BLaER1 (cell line): ENCODE measurements around the gene SVOPL.

ENCODE experiments used
- H3K27ac ChIP-seq: shearing (Covaris generic); formaldehyde crosslinking; 2 replicates; pipeline ENCODE4 v1.8.1; 2022
- H3K27me3 ChIP-seq: shearing (Covaris generic); formaldehyde crosslinking; 2 replicates; pipeline ENCODE4 v1.8.1; 2022
- H3K36me3 ChIP-seq: shearing (Covaris generic); formaldehyde crosslinking; 2 replicates; pipeline ENCODE4 v1.8.1; 2022
- H3K4me1 ChIP-seq: shearing (Covaris generic); formaldehyde crosslinking; 2 replicates; pipeline ENCODE4 v1.8.1; 2022
- H3K4me2 ChIP-seq: shearing (Covaris generic); formaldehyde crosslinking; 2 replicates; pipeline ENCODE4 v1.8.1; 2022
- H3K4me3 ChIP-seq: shearing (Covaris generic); formaldehyde crosslinking; 2 replicates; pipeline ENCODE4 v1.8.1; 2022
- H3K9ac ChIP-seq: shearing (Covaris generic); formaldehyde crosslinking; 2 replicates; pipeline ENCODE4 v1.8.1; 2022
- H3K9me3 ChIP-seq: shearing (Covaris generic); formaldehyde crosslinking; 2 replicates; pipeline ENCODE4 v1.8.1; 2022
- H4K20me1 ChIP-seq: shearing (Covaris generic); formaldehyde crosslinking; 2 replicates; pipeline ENCODE4 v1.8.1; 2022
- Cebpa-rat ChIP-seq: shearing (Covaris generic); IDR thresholded peaks from 2 replicates; pipeline ENCODE4 v1.8.1; 2022

The SVOPL gene

DNA sequence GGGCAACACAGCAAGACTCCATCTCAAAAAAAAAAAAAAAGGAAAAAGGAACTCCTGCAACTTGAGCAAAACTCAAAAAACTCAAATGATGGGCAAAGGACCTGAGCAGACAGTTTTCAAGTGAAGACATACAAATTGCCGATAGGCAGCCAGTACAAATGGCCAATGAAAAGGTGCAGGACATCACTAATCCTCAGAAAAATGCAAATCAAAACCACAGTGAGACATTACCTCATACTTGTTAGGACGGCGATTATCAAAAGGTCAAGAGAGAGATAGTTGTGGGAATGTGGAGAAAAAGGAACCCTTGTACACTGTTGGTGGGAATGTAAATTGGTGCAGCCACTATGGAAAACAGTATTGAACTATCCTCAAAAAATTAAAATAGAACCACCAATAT, 16.8 kb downstream of the SVOPL start:
- Histone ChIP-seq H3K9me3 (no peaks in the 10 kb centered on the region; the same call in 1 of the 2 replicates), H3K4me3 (no peak overlapping the region), H3K4me1 (no peaks in the 10 kb centered on the region), H4K20me1 (no peaks in the 10 kb centered on the region), H3K27me3 (no peaks in the 10 kb centered on the region), H3K27ac (no peak overlapping the region), H3K36me3 (no peaks in the 10 kb centered on the region), H3K9ac (no peak overlapping the region), H3K4me2 (no peak overlapping the region)
- no peak for TF ChIP-seq Cebpa-rat

GRCh38 chr7:138679793-138680192, 21.4 kb downstream of the SVOPL start:
- no peak for TF ChIP-seq Cebpa-rat
- no peak overlapping the region for H3K4me3 ChIP-seq
- H3K36me3 ChIP-seq, result no peaks in the 10 kb centered on the region
- no peaks in the 10 kb centered on the region for H3K4me1 ChIP-seq
- H3K27me3 ChIP-seq, result no peaks in the 10 kb centered on the region
- H3K4me2 ChIP-seq, result no peak overlapping the region
- no peaks in the 10 kb centered on the region for H3K9me3 ChIP-seq
- no peak overlapping the region for H3K27ac ChIP-seq
- no peaks in the 10 kb centered on the region for H4K20me1 ChIP-seq
- no peak overlapping the region for H3K9ac ChIP-seq

GRCh38 chr7:138670594-138670993, 30.6 kb downstream of the SVOPL start:
- Histone ChIP-seq H4K20me1 (no peaks in the 10 kb centered on the region), H3K4me2 (no peak overlapping the region), H3K36me3 (no peaks in the 10 kb centered on the region), H3K27me3 (no peaks in the 10 kb centered on the region), H3K9me3 (no peaks in the 10 kb centered on the region), H3K4me1 (no peaks in the 10 kb centered on the region), H3K27ac (no peak overlapping the region), H3K9ac (no peak overlapping the region), H3K4me3 (no peak overlapping the region)
- TF ChIP-seq Cebpa-rat, result no peak

DNA sequence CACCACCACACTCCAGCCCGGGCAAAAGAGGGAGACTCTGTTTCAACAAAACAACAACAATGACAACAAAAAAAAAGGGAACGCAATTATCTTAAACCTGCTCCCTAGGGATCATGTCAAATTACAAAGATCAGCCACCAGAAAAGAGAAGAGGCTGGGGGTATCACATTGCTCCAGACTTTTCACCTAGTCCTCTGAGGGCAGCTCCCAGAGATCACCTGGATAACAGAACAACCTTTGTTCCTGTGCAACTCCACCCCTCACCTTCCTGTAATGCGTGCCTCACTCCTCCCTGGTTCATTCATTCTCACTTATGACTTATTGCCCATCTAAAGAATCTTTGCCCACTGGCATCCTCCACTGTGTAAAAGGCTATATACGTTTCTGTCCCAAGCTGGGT, 31.8 kb downstream of the SVOPL start:
- Histone ChIP-seq H4K20me1 (no peaks in the 10 kb centered on the region), H3K9me3 (0 out of 2 replicates have a peak, but pooled peaks cover 2% of the 10 kb centered on the region), H3K4me2 (no peak overlapping the region), H3K4me1 (no peaks in the 10 kb centered on the region), H3K27me3 (no peaks in the 10 kb centered on the region), H3K9ac (no peak overlapping the region), H3K27ac (no peak overlapping the region), H3K4me3 (no peak overlapping the region), H3K36me3 (no peaks in the 10 kb centered on the region)
- TF ChIP-seq Cebpa-rat, result no peak

- TF ChIP-seq Cebpa-rat, result no peak
- H3K4me3 ChIP-seq, result no peak overlapping the region
- H3K9me3 ChIP-seq, result 0 out of 2 replicates have a peak, but pooled peaks cover 4% of the 10 kb centered on the region
- H3K27ac ChIP-seq, result no peak overlapping the region
- H3K4me2 ChIP-seq, result no peak overlapping the region
- H3K36me3 ChIP-seq, result no peaks in the 10 kb centered on the region
- H3K9ac ChIP-seq, result no peak overlapping the region
- no peaks in the 10 kb centered on the region for H4K20me1 ChIP-seq
- H3K27me3 ChIP-seq, result no peaks in the 10 kb centered on the region
- no peaks in the 10 kb centered on the region for H3K4me1 ChIP-seq
Observed at GRCh38 chr7:138668946-138669345, 32.2 kb downstream of the SVOPL start.

GRCh38 chr7:138668229-138668596, 32.9 kb downstream of the SVOPL start:
- H3K36me3 ChIP-seq, result no peaks in the 10 kb centered on the region
- no peaks in the 10 kb centered on the region for H4K20me1 ChIP-seq
- H3K27ac ChIP-seq, result no peak overlapping the region
- H3K4me3 ChIP-seq, result no peak overlapping the region
- no peak overlapping the region for H3K9ac ChIP-seq
- no peak for TF ChIP-seq Cebpa-rat
- no peak overlapping the region for H3K4me2 ChIP-seq
- H3K27me3 ChIP-seq, result no peaks in the 10 kb centered on the region
- peaks cover 5% of the 10 kb centered on the region; the same call in 1 of the 2 replicates for H3K4me1 ChIP-seq
- 0 out of 2 replicates have a peak, but pooled peaks cover 4% of the 10 kb centered on the region for H3K9me3 ChIP-seq

DNA sequence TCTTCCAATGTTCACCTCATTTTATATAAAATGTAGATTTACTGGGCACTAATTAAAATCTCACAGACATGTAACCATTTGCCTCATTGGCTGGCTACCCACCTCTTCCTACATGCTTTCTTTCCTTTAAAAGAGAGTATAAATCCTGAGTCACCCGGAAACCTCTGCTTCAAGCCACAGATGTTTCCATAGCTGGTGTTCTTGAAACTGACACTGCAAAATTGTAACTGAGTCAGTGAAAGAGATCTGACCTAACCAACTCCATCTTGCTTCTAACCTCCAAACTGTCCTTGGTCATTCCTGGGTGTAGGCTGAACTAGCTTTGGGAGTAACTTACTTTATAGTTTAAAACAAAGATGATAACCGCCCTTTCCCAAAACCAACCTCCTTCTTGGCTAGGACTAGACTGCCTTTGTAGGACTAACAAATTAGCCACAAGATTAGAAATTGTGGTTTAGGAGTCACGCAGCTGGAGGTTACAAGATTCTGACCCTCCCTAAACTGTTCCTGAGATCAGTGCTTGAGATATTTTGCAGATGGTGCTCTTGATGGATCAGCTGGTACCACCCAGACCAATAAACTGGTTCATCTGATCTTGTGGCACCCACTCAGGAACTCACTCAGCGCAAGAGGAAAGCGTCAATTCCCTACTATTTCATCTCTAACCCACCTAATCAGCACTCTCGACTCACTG, 33.5 kb downstream of the SVOPL start:
- H3K27me3 ChIP-seq, result no peaks in the 10 kb centered on the region
- no peaks in the 10 kb centered on the region for H3K36me3 ChIP-seq
- peaks cover 5% of the 10 kb centered on the region; the same call in 1 of the 2 replicates for H3K4me1 ChIP-seq
- H3K4me2 ChIP-seq, result no peak overlapping the region
- H3K27ac ChIP-seq, result no peak overlapping the region
- H3K9ac ChIP-seq, result no peak overlapping the region
- H3K9me3 ChIP-seq, result 0 out of 2 replicates have a peak, but pooled peaks cover 4% of the 10 kb centered on the region
- H3K4me3 ChIP-seq, result no peak overlapping the region
- no peak for TF ChIP-seq Cebpa-rat
- H4K20me1 ChIP-seq, result no peaks in the 10 kb centered on the region

DNA sequence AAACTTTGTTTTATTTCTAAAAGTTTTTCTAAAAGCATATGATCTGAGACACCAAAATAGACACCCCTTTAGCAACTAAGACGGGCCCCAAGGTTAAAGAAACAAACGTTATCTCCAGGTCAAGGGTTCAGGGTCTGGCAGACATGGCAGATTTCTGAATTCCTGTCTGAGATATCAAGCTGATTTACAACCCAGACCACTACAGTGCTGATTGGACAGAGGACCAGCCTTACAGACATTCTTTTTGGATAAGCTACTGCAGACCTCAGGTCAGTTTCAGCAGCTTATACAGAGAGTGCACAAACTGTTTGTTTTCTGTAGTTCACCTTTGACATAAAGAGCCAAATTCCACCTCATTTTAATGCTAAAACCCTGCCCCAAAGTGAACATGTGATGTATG, 34.8 kb downstream of the SVOPL start:
- Histone ChIP-seq H3K4me1 (peaks cover 5% of the 10 kb centered on the region; the same call in 1 of the 2 replicates), H3K27me3 (no peaks in the 10 kb centered on the region)

GRCh38 chr7:138665669-138666140, 35.5 kb downstream of the SVOPL start:
- Histone ChIP-seq H3K4me2 (no peak overlapping the region), H3K9ac (no peak overlapping the region), H3K27me3 (no peaks in the 10 kb centered on the region), H3K4me3 (no peak overlapping the region), H3K27ac (no peak overlapping the region), H3K36me3 (no peaks in the 10 kb centered on the region), H3K4me1 (peaks cover 5% of the 10 kb centered on the region; the same call in 1 of the 2 replicates), H4K20me1 (no peaks in the 10 kb centered on the region), H3K9me3 (0 out of 2 replicates have a peak, but pooled peaks cover 4% of the 10 kb centered on the region)
- no peak for TF ChIP-seq Cebpa-rat

More for the DNA sequence above, 34.8 kb downstream of the SVOPL start:
- Histone ChIP-seq H3K36me3 (no peaks in the 10 kb centered on the region), H3K9ac (no peak overlapping the region), H3K4me2 (no peak overlapping the region), H3K27ac (no peak overlapping the region), H3K4me3 (no peak overlapping the region), H3K9me3 (0 out of 2 replicates have a peak, but pooled peaks cover 4% of the 10 kb centered on the region), H4K20me1 (no peaks in the 10 kb centered on the region)
- no peak for TF ChIP-seq Cebpa-rat

DNA sequence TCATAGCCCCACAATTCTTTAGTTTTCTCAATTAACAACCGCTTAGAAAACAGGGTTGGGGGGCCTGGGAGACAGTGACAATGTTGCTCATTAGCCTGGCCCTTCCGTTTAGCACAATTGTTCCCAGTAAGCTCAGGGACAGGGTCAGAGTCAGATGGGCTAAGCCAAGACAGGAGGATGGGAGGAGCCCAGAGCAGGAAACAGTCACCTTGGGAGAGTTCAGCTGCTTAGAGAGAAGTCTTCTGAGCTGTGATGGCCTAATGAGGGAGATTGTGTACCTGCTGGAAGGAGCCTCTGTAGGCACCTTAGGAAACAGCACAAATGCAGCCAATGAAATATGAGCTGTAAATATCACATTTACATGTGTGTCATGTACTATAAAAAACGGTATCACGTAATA, 35.9 kb downstream of the SVOPL start:
- H3K27me3 ChIP-seq, result no peaks in the 10 kb centered on the region
- TF ChIP-seq Cebpa-rat, result no peak
- peaks cover 5% of the 10 kb centered on the region; the same call in 1 of the 2 replicates for H3K4me1 ChIP-seq
- no peak overlapping the region for H3K9ac ChIP-seq
- H3K9me3 ChIP-seq, result 0 out of 2 replicates have a peak, but pooled peaks cover 4% of the 10 kb centered on the region
- no peak overlapping the region for H3K4me2 ChIP-seq
- no peak overlapping the region for H3K27ac ChIP-seq
- H4K20me1 ChIP-seq, result no peaks in the 10 kb centered on the region
- no peaks in the 10 kb centered on the region for H3K36me3 ChIP-seq
- no peak overlapping the region for H3K4me3 ChIP-seq
